Measurements from ENCODE around the gene BEST2. TPM values are rescaled to one million over a fixed set of nuclear protein-coding genes. Genes with fewer than 3 reads are reported as not detected.
A peak's percentile ranks its signal among the peaks of the same experiment; 100 is the strongest.
"Not testable (repeated sequence)": the region's sequence is repeated elsewhere in the genome, so short reads cannot be mapped to it uniquely, and the experiment has no call there.

The BEST2 gene
- total RNA-seq, 1 experiment from 2014 or later, result not detected

GRCh38 chr19:12723381-12723640, 28.3 kb upstream of the BEST2 start:
- DNase-seq, result peak; percentile 75
- H3K4me2 ChIP-seq (ENCODE audit: low read depth, low read length, poor library complexity, severe bottlenecking), result peak overlapping the region; percentile 87
- H3K27me3 ChIP-seq (ENCODE audit: low read length), result no peaks in the 10 kb centered on the region
- peaks cover 46% of the 10 kb centered on the region for H3K4me1 ChIP-seq (ENCODE audit: low read length)
- no peaks in the 10 kb centered on the region for H3K9me3 ChIP-seq (ENCODE audit: low read length)
- peak overlapping the region; percentile 74 for H3K27ac ChIP-seq (ENCODE audit: low read length)
- H3K79me2 ChIP-seq (ENCODE audit: low read length), result peaks cover 52% of the 10 kb centered on the region
- H3K4me3 ChIP-seq (ENCODE audit: low read length), result peak overlapping the region; percentile 98
- H4K20me1 ChIP-seq (ENCODE audit: insufficient read depth, low read depth, low read length), result peaks cover 21% of the 10 kb centered on the region; the same call in 1 of the 2 replicates
- H3K9me2 ChIP-seq (replicated peaks; ENCODE audit: insufficient read depth, low read length), result no peaks in the 10 kb centered on the region
- peaks cover 19% of the 10 kb centered on the region for H3K36me3 ChIP-seq (ENCODE audit: insufficient read depth, low read length)
- H3K9ac ChIP-seq (ENCODE audit: low read length), result peak overlapping the region; percentile 82
- H2AFZ ChIP-seq (ENCODE audit: low read length), result no peak overlapping the region

- Histone ChIP-seq H3K27me3 (ENCODE audit: low read length) (no peaks in the 10 kb centered on the region), H3K9me3 (ENCODE audit: low read length) (no peaks in the 10 kb centered on the region), H4K20me1 (ENCODE audit: insufficient read depth, low read depth, low read length) (peaks cover 19% of the 10 kb centered on the region; the same call in 1 of the 2 replicates), H3K9me2 (replicated peaks; ENCODE audit: insufficient read depth, low read length) (no peaks in the 10 kb centered on the region), H3K36me3 (ENCODE audit: insufficient read depth, low read length) (peaks cover 19% of the 10 kb centered on the region), H3K4me2 (ENCODE audit: low read depth, low read length, poor library complexity, severe bottlenecking) (peak within 1 kb of the TSS; percentile 87), H3K79me2 (ENCODE audit: low read length) (peaks cover 46% of the 10 kb centered on the region), H3K4me3 (ENCODE audit: low read length) (peak within 1 kb of the TSS; percentile 98), H3K27ac (ENCODE audit: low read length) (peak within 1 kb of the TSS; percentile 74), H3K9ac (ENCODE audit: low read length) (peak within 1 kb of the TSS; percentile 82), H3K4me1 (ENCODE audit: low read length) (peaks cover 46% of the 10 kb centered on the region), H2AFZ (ENCODE audit: low read length) (peak within 1 kb of the TSS; percentile 45; the same call in 1 of the 2 replicates)
- DNase-seq, result peak; percentile 92
Measured at GRCh38 chr19:12723641-12724426, 27.8 kb upstream of the BEST2 start, which contains the start of gene TNPO2. TNPO2 (minus strand) TSS chr19:12723932; CDS start chr19:12720977, 2,955 bp downstream.

- DNase-seq; H3K4me3 ChIP-seq (ENCODE audit: low read length); H3K9me3 ChIP-seq (ENCODE audit: low read length); H3K9ac ChIP-seq (ENCODE audit: low read length); H3K4me2 ChIP-seq (ENCODE audit: low read depth, low read length, poor library complexity, severe bottlenecking); H3K27me3 ChIP-seq (ENCODE audit: low read length); H3K9me2 ChIP-seq (replicated peaks; ENCODE audit: insufficient read depth, low read length); H2AFZ ChIP-seq (ENCODE audit: low read length): not testable (repeated sequence)
- H3K79me2 ChIP-seq (ENCODE audit: low read length), result peaks cover 38% of the 10 kb centered on the region
- H4K20me1 ChIP-seq (ENCODE audit: insufficient read depth, low read depth, low read length), result peaks cover 12% of the 10 kb centered on the region; the same call in 1 of the 2 replicates
- peak overlapping the region; percentile 82; the same call in 1 of the 2 replicates for H3K27ac ChIP-seq (ENCODE audit: low read length)
- H3K4me1 ChIP-seq (ENCODE audit: low read length), result peaks cover 52% of the 10 kb centered on the region
- peaks cover 23% of the 10 kb centered on the region for H3K36me3 ChIP-seq (ENCODE audit: insufficient read depth, low read length)
Measured at GRCh38 chr19:12725612-12726011, 26.0 kb upstream of the BEST2 start.

DNA sequence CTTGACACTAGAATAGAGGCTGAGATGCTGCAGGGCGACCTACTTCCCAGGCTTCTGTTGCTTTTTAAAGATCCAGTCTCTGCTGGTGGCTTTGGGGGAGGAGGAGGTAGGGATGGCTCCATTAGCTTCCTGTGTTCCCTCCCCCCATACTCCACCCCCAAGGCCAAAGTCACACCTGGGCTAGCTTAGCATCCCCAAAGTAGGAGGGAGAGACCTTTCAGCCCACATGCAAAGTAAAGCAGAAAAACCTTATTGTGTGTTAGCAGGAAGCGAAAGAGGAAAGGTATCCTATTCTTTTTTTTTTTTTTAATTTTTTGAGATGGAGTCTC, 24.6 kb upstream of the BEST2 start:
- peaks cover 50% of the 10 kb centered on the region for H3K4me1 ChIP-seq (ENCODE audit: low read length)
- peaks cover 13% of the 10 kb centered on the region; the same call in 1 of the 2 replicates for H4K20me1 ChIP-seq (ENCODE audit: insufficient read depth, low read depth, low read length)
- no peak for DNase-seq
- H2AFZ ChIP-seq (ENCODE audit: low read length), result no peak overlapping the region
- H3K4me2 ChIP-seq (ENCODE audit: low read depth, low read length, poor library complexity, severe bottlenecking), result peak overlapping the region; percentile 13
- no peaks in the 10 kb centered on the region for H3K27me3 ChIP-seq (ENCODE audit: low read length)
- H3K9me2 ChIP-seq (replicated peaks; ENCODE audit: insufficient read depth, low read length), result no peaks in the 10 kb centered on the region
- H3K36me3 ChIP-seq (ENCODE audit: insufficient read depth, low read length), result peaks cover 22% of the 10 kb centered on the region
- H3K4me3 ChIP-seq (ENCODE audit: low read length), result no peak overlapping the region
- H3K27ac ChIP-seq (ENCODE audit: low read length), result peak overlapping the region; percentile 82
- H3K9ac ChIP-seq (ENCODE audit: low read length), result peak overlapping the region; percentile 33; the same call in 1 of the 2 replicates
- H3K79me2 ChIP-seq (ENCODE audit: low read length), result peaks cover 37% of the 10 kb centered on the region
- no peaks in the 10 kb centered on the region for H3K9me3 ChIP-seq (ENCODE audit: low read length)

GRCh38 chr19:12727745-12728433, 23.7 kb upstream of the BEST2 start:
- H4K20me1 ChIP-seq (ENCODE audit: insufficient read depth, low read depth, low read length), result peaks cover 21% of the 10 kb centered on the region
- no peaks in the 10 kb centered on the region for H3K27me3 ChIP-seq (ENCODE audit: low read length)
- no peak overlapping the region for H3K4me3 ChIP-seq (ENCODE audit: low read length)
- H3K79me2 ChIP-seq (ENCODE audit: low read length), result peaks cover 40% of the 10 kb centered on the region
- H3K4me2 ChIP-seq (ENCODE audit: low read depth, low read length, poor library complexity, severe bottlenecking), result no peak overlapping the region
- no peak overlapping the region for H3K9ac ChIP-seq (ENCODE audit: low read length)
- no peak overlapping the region for H2AFZ ChIP-seq (ENCODE audit: low read length)
- H3K27ac ChIP-seq (ENCODE audit: low read length), result peak overlapping the region; percentile 82; the same call in 1 of the 2 replicates
- no peak for DNase-seq
- H3K36me3 ChIP-seq (ENCODE audit: insufficient read depth, low read length), result peaks cover 25% of the 10 kb centered on the region
- no peaks in the 10 kb centered on the region for H3K9me3 ChIP-seq (ENCODE audit: low read length)
- H3K4me1 ChIP-seq (ENCODE audit: low read length), result peaks cover 59% of the 10 kb centered on the region
- H3K9me2 ChIP-seq (replicated peaks; ENCODE audit: insufficient read depth, low read length), result no peaks in the 10 kb centered on the region

DNA sequence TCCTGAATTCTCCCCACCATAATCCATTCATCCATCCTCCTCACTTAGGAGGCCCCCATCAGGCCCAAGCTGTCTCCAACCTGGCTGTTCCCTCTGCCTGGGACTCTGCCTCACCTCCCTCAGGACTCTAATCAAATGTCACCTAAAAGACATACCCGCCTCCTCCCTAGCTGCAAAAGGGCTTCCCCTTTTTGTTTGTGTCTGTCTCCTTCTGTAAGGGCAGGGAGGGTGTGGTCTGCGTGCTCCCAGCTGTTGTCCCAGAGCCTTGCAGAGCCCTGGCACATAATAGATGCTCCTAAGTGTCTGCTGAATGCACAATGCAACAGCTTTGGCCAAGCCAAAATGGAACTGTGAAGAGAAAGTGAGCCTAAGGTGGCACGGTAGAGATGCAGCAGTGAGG, 21.5 kb upstream of the BEST2 start:
- no peaks in the 10 kb centered on the region for H3K27me3 ChIP-seq (ENCODE audit: low read length)
- no peak overlapping the region for H3K4me3 ChIP-seq (ENCODE audit: low read length)
- no peaks in the 10 kb centered on the region for H3K9me2 ChIP-seq (replicated peaks; ENCODE audit: insufficient read depth, low read length)
- peaks cover 25% of the 10 kb centered on the region for H3K36me3 ChIP-seq (ENCODE audit: insufficient read depth, low read length)
- no peak overlapping the region for H3K9ac ChIP-seq (ENCODE audit: low read length)
- no peak overlapping the region for H2AFZ ChIP-seq (ENCODE audit: low read length)
- 0 out of 2 replicates have a peak overlapping the region, but pooled peaks have one; percentile 30 for H3K27ac ChIP-seq (ENCODE audit: low read length)
- H3K9me3 ChIP-seq (ENCODE audit: low read length), result no peaks in the 10 kb centered on the region
- peaks cover 33% of the 10 kb centered on the region for H4K20me1 ChIP-seq (ENCODE audit: insufficient read depth, low read depth, low read length)
- peak; percentile 68 for DNase-seq
- H3K79me2 ChIP-seq (ENCODE audit: low read length), result peaks cover 47% of the 10 kb centered on the region
- H3K4me1 ChIP-seq (ENCODE audit: low read length), result peaks cover 55% of the 10 kb centered on the region
- H3K4me2 ChIP-seq (ENCODE audit: low read depth, low read length, poor library complexity, severe bottlenecking), result no peak overlapping the region

GRCh38 chr19:12731337-12731736, 20.3 kb upstream of the BEST2 start:
- no peak overlapping the region for H3K4me3 ChIP-seq (ENCODE audit: low read length)

More at GRCh38 chr19:12731337-12731736, 20.3 kb upstream of the BEST2 start:
- no peak overlapping the region for H3K4me2 ChIP-seq (ENCODE audit: low read depth, low read length, poor library complexity, severe bottlenecking)
- DNase-seq, result no peak
- H3K9me2 ChIP-seq (replicated peaks; ENCODE audit: insufficient read depth, low read length), result no peaks in the 10 kb centered on the region
- no peaks in the 10 kb centered on the region for H3K27me3 ChIP-seq (ENCODE audit: low read length)
- no peak overlapping the region for H3K27ac ChIP-seq (ENCODE audit: low read length)
- peaks cover 25% of the 10 kb centered on the region for H3K36me3 ChIP-seq (ENCODE audit: insufficient read depth, low read length)
- H3K9me3 ChIP-seq (ENCODE audit: low read length), result no peaks in the 10 kb centered on the region
- H4K20me1 ChIP-seq (ENCODE audit: insufficient read depth, low read depth, low read length), result peaks cover 33% of the 10 kb centered on the region
- H3K9ac ChIP-seq (ENCODE audit: low read length), result no peak overlapping the region
- H3K4me1 ChIP-seq (ENCODE audit: low read length), result peaks cover 51% of the 10 kb centered on the region
- H3K79me2 ChIP-seq (ENCODE audit: low read length), result peaks cover 47% of the 10 kb centered on the region
- H2AFZ ChIP-seq (ENCODE audit: low read length), result no peak overlapping the region
